ENCODE results near the gene SSBP3. TPM values are rescaled to one million over a fixed set of nuclear protein-coding genes. Genes with fewer than 3 reads are reported as not detected.

The SSBP3 gene
- total and polyA plus RNA-seq, 4 donors, result 23.3 to 108 (median 66.3) TPM

DNA sequence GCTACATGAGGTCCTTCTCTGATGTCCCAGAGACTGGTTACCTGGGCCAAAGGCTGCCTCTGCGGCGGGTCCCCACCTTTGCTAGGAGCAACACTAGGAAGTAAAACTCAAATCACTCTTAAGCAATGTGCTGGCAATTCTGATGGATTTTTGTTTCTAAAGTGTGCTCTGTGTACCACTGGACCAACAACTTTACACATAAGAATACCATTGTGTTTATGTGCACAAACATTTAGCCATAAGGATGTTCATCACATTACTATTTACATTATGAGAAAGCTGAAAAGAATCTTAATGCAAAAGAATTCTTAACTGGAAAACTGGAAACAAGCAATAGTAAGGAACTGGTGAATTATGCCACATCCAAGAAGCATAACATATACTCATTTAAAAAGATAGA lies 38.6 kb downstream of the SSBP3 start:
- peaks cover 23% of the 10 kb centered on the region for H3K4me1 ChIP-seq (ENCODE audit: control insufficient read depth, insufficient read depth, low read length)
- H3K9me3 ChIP-seq (ENCODE audit: control insufficient read depth, insufficient read depth, low read length), result no peaks in the 10 kb centered on the region
- H3K4me3 ChIP-seq (ENCODE audit: low read depth, low read length), result no peak overlapping the region
- no CpG with 5 or more reads among the region's 2 CpGs for WGBS (ENCODE audit: insufficient coverage)
- no peak for DNase-seq (ENCODE audit: low read depth in 4 of 6, low spot score in 6 of 6)
- H3K27me3 ChIP-seq (ENCODE audit: control insufficient read depth, insufficient read depth, low read length), result no peaks in the 10 kb centered on the region
- no peaks in the 10 kb centered on the region for H3K36me3 ChIP-seq (ENCODE audit: control insufficient read depth, insufficient read depth, low read length)
- no peak overlapping the region for H3K27ac ChIP-seq (ENCODE audit: low read depth, low read length)

- Histone ChIP-seq H3K9me3 (ENCODE audit: control insufficient read depth, insufficient read depth, low read length) (no peaks in the 10 kb centered on the region), H3K4me3 (ENCODE audit: low read depth, low read length) (no peak overlapping the region), H3K27me3 (ENCODE audit: control insufficient read depth, insufficient read depth, low read length) (no peaks in the 10 kb centered on the region), H3K27ac (ENCODE audit: low read depth, low read length) (no peak overlapping the region), H3K4me1 (ENCODE audit: control insufficient read depth, insufficient read depth, low read length) (peaks cover 18% of the 10 kb centered on the region), H3K36me3 (ENCODE audit: control insufficient read depth, insufficient read depth, low read length) (no peaks in the 10 kb centered on the region)
- DNase-seq (ENCODE audit: low read depth in 4 of 6, low spot score in 6 of 6), result no peak
- WGBS (ENCODE audit: insufficient coverage), result 75% methylated on average over 2 of the region's 3 CpGs
Measured at GRCh38 chr1:54365847-54366246, 40.3 kb downstream of the SSBP3 start.

DNA sequence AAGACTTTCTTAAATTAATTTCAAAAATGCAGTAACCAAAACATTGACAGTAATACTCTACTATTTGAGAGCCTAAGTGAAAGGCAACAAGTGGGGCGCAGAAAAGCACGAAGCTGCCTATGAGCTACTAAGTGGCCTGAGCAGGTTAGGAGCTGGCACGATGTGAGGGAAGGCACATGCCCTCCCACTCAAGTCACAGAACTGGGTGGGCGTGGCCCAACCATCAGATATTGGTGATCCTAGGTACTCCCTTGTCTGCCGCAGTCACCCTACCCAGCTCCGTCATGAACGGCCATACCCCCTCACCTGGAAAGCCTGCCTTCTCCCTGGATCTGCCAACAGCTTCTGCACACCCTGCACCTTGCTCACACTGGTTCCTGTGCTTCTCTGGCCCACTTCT lies 40.8 kb downstream of the SSBP3 start:
- no peak for DNase-seq (ENCODE audit: low read depth in 4 of 6, low spot score in 6 of 6)
- no peak overlapping the region for H3K4me3 ChIP-seq (ENCODE audit: low read depth, low read length)
- peaks cover 18% of the 10 kb centered on the region for H3K4me1 ChIP-seq (ENCODE audit: control insufficient read depth, insufficient read depth, low read length)
- WGBS (ENCODE audit: insufficient coverage), result 90% methylated on average over 7 of the region's 7 CpGs
- no peaks in the 10 kb centered on the region for H3K9me3 ChIP-seq (ENCODE audit: control insufficient read depth, insufficient read depth, low read length)
- no peak overlapping the region for H3K27ac ChIP-seq (ENCODE audit: low read depth, low read length)
- H3K27me3 ChIP-seq (ENCODE audit: control insufficient read depth, insufficient read depth, low read length), result no peaks in the 10 kb centered on the region
- no peaks in the 10 kb centered on the region for H3K36me3 ChIP-seq (ENCODE audit: control insufficient read depth, insufficient read depth, low read length)

DNA sequence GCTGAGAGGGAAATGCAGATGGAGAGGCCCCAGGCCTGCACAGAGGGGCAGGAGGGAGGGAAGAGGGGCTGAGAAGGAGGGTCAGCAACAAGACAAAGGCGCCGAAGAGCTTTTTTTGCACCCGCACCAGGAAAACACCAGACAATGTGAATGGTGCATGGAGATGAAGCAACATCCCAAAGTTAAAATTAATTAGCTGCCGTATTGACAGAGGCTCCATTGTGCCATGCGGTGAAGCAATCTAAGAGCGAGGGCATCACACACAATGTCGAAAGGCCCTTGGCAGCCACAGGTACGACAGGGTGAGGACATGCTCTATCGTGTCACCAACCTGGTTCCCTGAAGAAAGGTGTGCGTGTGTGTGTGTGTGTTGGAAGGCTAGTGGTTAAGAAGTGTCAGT lies 41.2 kb downstream of the SSBP3 start:
- Histone ChIP-seq H3K27ac (ENCODE audit: low read depth, low read length) (no peak overlapping the region), H3K4me1 (ENCODE audit: control insufficient read depth, insufficient read depth, low read length) (peaks cover 18% of the 10 kb centered on the region), H3K4me3 (ENCODE audit: low read depth, low read length) (no peak overlapping the region), H3K9me3 (ENCODE audit: control insufficient read depth, insufficient read depth, low read length) (no peaks in the 10 kb centered on the region), H3K36me3 (ENCODE audit: control insufficient read depth, insufficient read depth, low read length) (no peaks in the 10 kb centered on the region), H3K27me3 (ENCODE audit: control insufficient read depth, insufficient read depth, low read length) (no peaks in the 10 kb centered on the region)
- DNase-seq (ENCODE audit: low read depth in 4 of 6, low spot score in 6 of 6), result no peak
- 48% methylated on average over 9 of the region's 10 CpGs for WGBS (ENCODE audit: insufficient coverage)

DNA sequence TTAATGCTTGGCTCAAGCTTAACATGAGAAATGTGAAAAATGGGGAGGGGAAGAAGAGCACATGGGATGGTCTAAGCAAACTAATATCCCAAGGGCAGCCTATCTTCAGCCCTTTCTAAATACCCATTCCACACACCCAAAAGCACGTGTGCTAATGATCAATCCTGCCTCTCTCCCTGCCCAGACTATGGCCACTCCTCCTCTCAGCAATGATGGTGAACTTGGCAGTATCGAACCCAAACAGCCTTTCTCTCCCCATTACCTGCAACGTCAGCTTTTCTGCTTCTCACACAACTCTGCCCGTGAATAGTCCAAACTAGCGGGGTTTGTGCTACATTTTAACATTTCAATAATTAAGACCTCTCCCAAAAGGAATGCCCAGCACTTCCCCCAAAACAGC lies 41.6 kb downstream of the SSBP3 start:
- no peak overlapping the region for H3K27ac ChIP-seq (ENCODE audit: low read depth, low read length)
- 58% methylated on average over 3 of the region's 5 CpGs for WGBS (ENCODE audit: insufficient coverage)
- no peak overlapping the region for H3K4me3 ChIP-seq (ENCODE audit: low read depth, low read length)
- peaks cover 18% of the 10 kb centered on the region for H3K4me1 ChIP-seq (ENCODE audit: control insufficient read depth, insufficient read depth, low read length)
- no peak for DNase-seq (ENCODE audit: low read depth in 4 of 6, low spot score in 6 of 6)
- H3K36me3 ChIP-seq (ENCODE audit: control insufficient read depth, insufficient read depth, low read length), result no peaks in the 10 kb centered on the region
- no peaks in the 10 kb centered on the region for H3K27me3 ChIP-seq (ENCODE audit: control insufficient read depth, insufficient read depth, low read length)
- no peaks in the 10 kb centered on the region for H3K9me3 ChIP-seq (ENCODE audit: control insufficient read depth, insufficient read depth, low read length)

DNA sequence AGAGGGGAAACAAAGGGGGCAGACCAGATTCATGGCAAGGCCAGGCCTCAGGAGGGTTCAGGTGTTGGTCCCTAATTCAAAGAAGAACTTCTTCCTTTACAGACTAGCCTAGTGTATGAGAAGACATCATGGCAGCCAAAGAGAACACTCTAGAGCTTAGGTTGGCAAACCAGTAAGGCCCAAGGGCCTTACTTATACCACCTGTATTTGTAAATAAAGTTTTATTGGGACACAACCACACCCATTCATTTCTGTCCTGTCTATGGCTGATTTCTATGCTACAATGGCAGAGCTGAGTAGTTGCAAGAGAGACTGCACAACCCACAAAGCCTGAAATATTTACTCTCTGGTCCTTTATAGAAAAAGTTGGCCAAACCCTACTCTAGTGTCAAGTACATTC lies 42.3 kb downstream of the SSBP3 start:
- DNase-seq (ENCODE audit: low read depth in 4 of 6, low spot score in 6 of 6), result no peak
- peaks cover 18% of the 10 kb centered on the region for H3K4me1 ChIP-seq (ENCODE audit: control insufficient read depth, insufficient read depth, low read length)
- H3K36me3 ChIP-seq (ENCODE audit: control insufficient read depth, insufficient read depth, low read length), result no peaks in the 10 kb centered on the region
- no peak overlapping the region for H3K4me3 ChIP-seq (ENCODE audit: low read depth, low read length)
- no peaks in the 10 kb centered on the region for H3K9me3 ChIP-seq (ENCODE audit: control insufficient read depth, insufficient read depth, low read length)
- no peak overlapping the region for H3K27ac ChIP-seq (ENCODE audit: low read depth, low read length)
- H3K27me3 ChIP-seq (ENCODE audit: control insufficient read depth, insufficient read depth, low read length), result no peaks in the 10 kb centered on the region

- WGBS (ENCODE audit: insufficient coverage), result no CpG with 5 or more reads among the region's 2 CpGs
- Histone ChIP-seq H3K36me3 (ENCODE audit: control insufficient read depth, insufficient read depth, low read length) (no peaks in the 10 kb centered on the region), H3K27ac (ENCODE audit: low read depth, low read length) (no peak overlapping the region)
Measured at GRCh38 chr1:54362881-54363340, 43.3 kb downstream of the SSBP3 start.

DNA sequence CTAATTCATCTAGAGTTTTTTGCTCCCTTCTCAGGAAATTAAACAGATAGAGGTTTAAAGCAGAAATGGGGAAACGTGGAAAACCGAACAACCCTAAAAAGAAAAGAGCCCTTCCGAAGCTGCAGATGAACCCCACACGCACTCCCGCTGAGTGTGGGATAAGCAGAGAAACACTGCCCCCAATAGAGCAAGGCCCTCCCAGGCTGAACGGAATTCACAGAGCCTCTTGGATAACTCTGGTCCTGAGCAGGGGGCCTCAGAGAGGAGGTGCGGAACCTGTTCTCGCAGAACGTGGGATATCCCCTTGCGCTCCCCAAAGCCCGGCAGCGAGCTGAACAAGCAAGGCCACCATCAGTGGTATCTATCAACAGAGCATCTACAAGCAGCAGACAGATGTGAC lies 44.9 kb downstream of the SSBP3 start:
- WGBS (ENCODE audit: insufficient coverage), result 78% methylated on average over 10 of the region's 12 CpGs

More at GRCh38 chr1:54362881-54363340, 43.3 kb downstream of the SSBP3 start:
- Histone ChIP-seq H3K4me3 (ENCODE audit: low read depth, low read length) (no peak overlapping the region), H3K27me3 (ENCODE audit: control insufficient read depth, insufficient read depth, low read length) (no peaks in the 10 kb centered on the region), H3K9me3 (ENCODE audit: control insufficient read depth, insufficient read depth, low read length) (no peaks in the 10 kb centered on the region), H3K4me1 (ENCODE audit: control insufficient read depth, insufficient read depth, low read length) (peaks cover 26% of the 10 kb centered on the region)
- no peak for DNase-seq (ENCODE audit: low read depth in 4 of 6, low spot score in 6 of 6)

DNA sequence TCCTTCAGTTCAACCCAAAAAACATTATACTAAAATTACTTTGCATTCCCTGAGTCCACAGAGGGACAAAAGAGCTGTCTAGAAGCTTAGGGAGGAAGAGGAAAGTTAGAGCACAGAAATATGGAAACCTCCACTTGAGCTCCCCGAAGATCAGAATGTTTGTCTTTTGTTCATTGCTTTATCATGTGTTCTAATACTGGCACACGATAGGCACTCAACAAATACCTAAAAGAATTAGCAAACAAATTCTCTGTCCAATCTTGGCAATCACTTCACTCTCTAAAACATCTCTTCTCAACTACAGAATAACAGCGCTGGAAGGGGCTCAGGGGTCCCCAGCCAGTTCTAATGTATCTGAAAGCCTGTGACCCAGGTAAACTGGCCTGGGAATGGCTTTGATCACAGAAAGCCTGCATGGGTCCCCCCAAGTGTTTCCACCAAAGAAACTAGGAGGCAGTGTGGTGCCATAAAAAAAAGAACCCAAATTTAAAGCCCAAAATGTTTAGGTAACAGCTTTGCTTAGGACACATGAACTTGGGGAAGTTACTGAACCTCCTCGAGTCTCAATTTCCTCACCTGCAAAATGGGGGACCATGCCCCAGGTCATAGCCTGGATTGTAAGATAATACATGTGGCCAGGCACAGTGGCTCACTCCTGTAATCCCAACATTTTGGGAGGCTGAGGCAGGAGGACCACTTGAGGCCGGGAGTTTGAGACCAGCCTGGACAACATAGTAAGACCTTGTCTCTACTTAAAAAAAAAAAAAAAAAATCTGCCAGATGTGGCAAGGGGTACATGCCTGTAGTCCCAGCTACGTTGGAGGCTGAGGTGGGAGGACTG lies 45.8 kb downstream of the SSBP3 start:
- no peak for DNase-seq (ENCODE audit: low read depth in 4 of 6, low spot score in 6 of 6)
- Histone ChIP-seq H3K9me3 (ENCODE audit: control insufficient read depth, insufficient read depth, low read length) (no peaks in the 10 kb centered on the region), H3K27me3 (ENCODE audit: control insufficient read depth, insufficient read depth, low read length) (no peaks in the 10 kb centered on the region), H3K27ac (ENCODE audit: low read depth, low read length) (no peak overlapping the region), H3K4me1 (ENCODE audit: control insufficient read depth, insufficient read depth, low read length) (peaks cover 45% of the 10 kb centered on the region), H3K4me3 (ENCODE audit: low read depth, low read length) (no peak overlapping the region), H3K36me3 (ENCODE audit: control insufficient read depth, insufficient read depth, low read length) (no peaks in the 10 kb centered on the region)
- WGBS (ENCODE audit: insufficient coverage), result 73% methylated on average over 1 of the region's 6 CpGs

More for the DNA sequence above, 44.9 kb downstream of the SSBP3 start:
- Histone ChIP-seq H3K36me3 (ENCODE audit: control insufficient read depth, insufficient read depth, low read length) (no peaks in the 10 kb centered on the region), H3K9me3 (ENCODE audit: control insufficient read depth, insufficient read depth, low read length) (no peaks in the 10 kb centered on the region), H3K27ac (ENCODE audit: low read depth, low read length) (no peak overlapping the region), H3K4me1 (ENCODE audit: control insufficient read depth, insufficient read depth, low read length) (peaks cover 36% of the 10 kb centered on the region), H3K27me3 (ENCODE audit: control insufficient read depth, insufficient read depth, low read length) (no peaks in the 10 kb centered on the region), H3K4me3 (ENCODE audit: low read depth, low read length) (no peak overlapping the region)
- DNase-seq (ENCODE audit: low read depth in 4 of 6, low spot score in 6 of 6), result peak in 1 of 6 donors; percentile 49

Data from spinal cord (tissue), 10 donors.